ENCODE measurements around the gene TRIM9. TPM values are rescaled to one million over a fixed set of nuclear protein-coding genes. Genes with fewer than 3 reads are reported as not detected.

Gene TRIM9
- total and polyA plus RNA-seq, 2 of the 4 experiments (the other 2 are of a cell fraction), result under 0.01 to 0.09 TPM

GRCh38 chr14:50985124-50985858 is 109.6 kb downstream of the TRIM9 start:
- Histone ChIP-seq H3K23ac (ENCODE audit: low read depth, low read length) (no peak overlapping the region), H3K36me3 (ENCODE audit: control insufficient read depth, insufficient read depth, low read length) (no peaks in the 10 kb centered on the region), H3K9ac (ENCODE audit: low read depth, low read length) (peak overlapping the region; percentile 36; the same call in 1 of the 2 replicates), H3K56ac (ENCODE audit: extremely low read depth, insufficient read depth, low read length) (no peak overlapping the region), H4K5ac (ENCODE audit: low read depth, low read length) (peak overlapping the region; percentile 23; the same call in 1 of the 2 replicates), H2BK15ac (ENCODE audit: low read depth, low read length) (no peak overlapping the region), H3K9me3 (ENCODE audit: control insufficient read depth, insufficient read depth, low read length) (0 out of 2 replicates have a peak, but pooled peaks cover 2% of the 10 kb centered on the region), H4K8ac (ENCODE audit: low read depth in 2 of 2, low read length in 2 of 2) (no peak overlapping the region), H3K9me1 (ENCODE audit: insufficient read depth, low read length) (no peaks in the 10 kb centered on the region), H4K20me1 (ENCODE audit: insufficient read depth, low read length) (no peaks in the 10 kb centered on the region), H2BK5ac (ENCODE audit: low read depth, low read length, poor library complexity, severe bottlenecking) (no peak overlapping the region), H3K27me3 (ENCODE audit: control insufficient read depth, insufficient read depth, low read length) (peaks cover 42% of the 10 kb centered on the region), H3K4ac (ENCODE audit: low read depth, low read length) (no peak overlapping the region), H2AFZ (replicated peaks; ENCODE audit: low read length, poor library complexity) (no peak overlapping the region), H3K27ac (ENCODE audit: insufficient read depth, low read length) (no peak overlapping the region), H3K79me1 (ENCODE audit: low read depth in 1 of 2, low read length in 2 of 2) (no peaks in the 10 kb centered on the region), H3K4me1 (ENCODE audit: control insufficient read depth, insufficient read depth, low read length) (no peaks in the 10 kb centered on the region), H2BK120ac (ENCODE audit: low read depth, low read length) (no peak overlapping the region), H2AK9ac (replicated peaks; ENCODE audit: low read depth, low read length, poor library complexity) (no peak overlapping the region), H3K14ac (replicated peaks; ENCODE audit: low read depth, low read length) (no peak overlapping the region), H4K91ac (ENCODE audit: insufficient read depth, low read depth, low read length) (no peak overlapping the region), H3K18ac (ENCODE audit: low read depth, low read length) (no peak overlapping the region; the same call in 1 of the 2 replicates), H2AK5ac (ENCODE audit: low read depth, low read length) (no peak overlapping the region), H3K4me2 (ENCODE audit: low read depth, low read length) (peak overlapping the region; percentile 58; the same call in 1 of the 2 replicates), H2BK20ac (ENCODE audit: low read depth, low read length) (no peak overlapping the region), H3K4me3 (ENCODE audit: insufficient read depth, low read depth, low read length) (no peak overlapping the region)
- ChIA-PET CTCF (no interaction called here), POLR2A (ENCODE audit: unreplicated experiment) (interaction anchor here (0.6 kb wide), 1 partner anchor 17 kb away, joined by 5 read pairs; no protein-coding TSS in a partner anchor)
- no TSS peak for BruUV-seq (replicated peaks)
- ATAC-seq (ENCODE audit: low read depth), result peak; percentile 56; the same call in 1 of the 2 replicates
- TF ChIP-seq MAZ (IDR thresholded peaks at IDR 0.05; ENCODE audit: borderline replicate concordance, low read depth, low read length) (no peak), CHD1 (IDR thresholded peaks at IDR 0.05; ENCODE audit: low read depth, low read length) (no peak)
- 97% methylated on average over 6 of the region's 13 CpGs; no CpG with 5 or more reads in 1 of the 2 experiments for WGBS, 2 experiments (ENCODE audit: extremely low coverage in 2 of 2, insufficient read length in 1 of 2)
- in situ Hi-C loops (cut with MboI; ENCODE audit: low sequenced_read_pairs), result no loop called here
- dilution Hi-C loops (cut with HindIII; ENCODE audit: low sequenced_read_pairs, unreplicated experiment), result no loop called here
- no peak for DNase-seq
- intact Hi-C loops (cut with micrococcal nuclease), result no loop called here

Data from IMR-90 (cell line).